ENCODE measurements around the gene TULP1. TPM values are rescaled to one million over a fixed set of nuclear protein-coding genes. Genes with fewer than 3 reads are reported as not detected.

TULP1 gene
- total RNA-seq, 4 donors from 2014 or later: not detected

GRCh38 chr6:35475573-35475972 lies 37.1 kb downstream of the TULP1 start:
- H3K4me3 ChIP-seq (replicated peaks in 1 of 3): no peak overlapping the region
- TF ChIP-seq CTCF (IDR thresholded peaks at IDR 0.05): no peak
- intact Hi-C loops (cut with DNase I): no loop called here
- no peak for DNase-seq
- peaks cover 15% of the 10 kb centered on the region in 2 donors for H3K36me3 ChIP-seq
- H3K27ac ChIP-seq: no peak overlapping the region
- WGBS, 2 donors: 85 to 86% methylated on average over 2 to 4 of the region's 4 CpGs
- H3K27me3 ChIP-seq: no peaks in the 10 kb centered on the region
- peaks cover 0 to 6% of the 10 kb centered on the region in 2 donors for H3K4me1 ChIP-seq
- H3K9me3 ChIP-seq: no peaks in the 10 kb centered on the region

GRCh38 chr6:35474942-35475570 lies 37.6 kb downstream of the TULP1 start:
- no peak overlapping the region for H3K4me3 ChIP-seq (replicated peaks in 1 of 3)
- no peak overlapping the region for H3K27ac ChIP-seq
- TF ChIP-seq POLR2A (IDR thresholded peaks at IDR 0.05) (no peak), CTCF (IDR thresholded peaks at IDR 0.05) (no peak)
- 89 to 96% methylated on average over 20 of the region's 20 CpGs for WGBS, 2 donors
- peaks cover 16 to 20% of the 10 kb centered on the region in 2 donors for H3K36me3 ChIP-seq
- DNase-seq: no peak
- H3K9me3 ChIP-seq: no peaks in the 10 kb centered on the region
- no peaks in the 10 kb centered on the region for H3K27me3 ChIP-seq
- peaks cover 0 to 11% of the 10 kb centered on the region in 2 donors for H3K4me1 ChIP-seq
- intact Hi-C loops (cut with DNase I): no loop called here

- TF ChIP-seq CTCF (IDR thresholded peaks at IDR 0.05) (no peak), POLR2A (IDR thresholded peaks at IDR 0.05) (no peak)
- intact Hi-C loops (cut with DNase I): no loop called here
- no peak for DNase-seq
- Histone ChIP-seq H3K27ac (no peak overlapping the region), H3K36me3 (peaks cover 16 to 21% of the 10 kb centered on the region in 2 donors), H3K4me1 (peaks cover 5 to 18% of the 10 kb centered on the region in 2 donors), H3K27me3 (no peaks in the 10 kb centered on the region), H3K9me3 (no peaks in the 10 kb centered on the region), H3K4me3 (replicated peaks in 1 of 3) (no peak overlapping the region)
- WGBS, 2 donors: 90 to 93% methylated on average over 7 to 13 of the region's 14 CpGs
Observed at GRCh38 chr6:35474131-35474941, 38.4 kb downstream of the TULP1 start.

GRCh38 chr6:35473850-35474130 lies 38.9 kb downstream of the TULP1 start:
- H3K36me3 ChIP-seq: peaks cover 16 to 21% of the 10 kb centered on the region in 2 donors
- no peak for TF ChIP-seq POLR2A (IDR thresholded peaks at IDR 0.05)
- peaks cover 10 to 18% of the 10 kb centered on the region in 2 donors for H3K4me1 ChIP-seq
- H3K4me3 ChIP-seq (replicated peaks in 1 of 3): no peak overlapping the region
- H3K9me3 ChIP-seq: no peaks in the 10 kb centered on the region
- H3K27ac ChIP-seq: no peak overlapping the region
- DNase-seq: no peak
- no peaks in the 10 kb centered on the region for H3K27me3 ChIP-seq
- intact Hi-C loops (cut with DNase I): no loop called here

- H3K27me3 ChIP-seq: no peaks in the 10 kb centered on the region
- H3K4me1 ChIP-seq: peaks cover 10 to 18% of the 10 kb centered on the region in 2 donors
- H3K4me3 ChIP-seq (replicated peaks in 1 of 3): no peak overlapping the region
- peaks cover 16 to 18% of the 10 kb centered on the region in 2 donors for H3K36me3 ChIP-seq
- H3K9me3 ChIP-seq: no peaks in the 10 kb centered on the region
- H3K27ac ChIP-seq: no peak overlapping the region
- no peak for TF ChIP-seq CTCF (IDR thresholded peaks at IDR 0.05)
- TF ChIP-seq POLR2A (IDR thresholded peaks at IDR 0.05): no peak
- 86 to 92% methylated on average over 9 of the region's 9 CpGs for WGBS, 2 donors
- no peak for DNase-seq
- intact Hi-C loops (cut with DNase I): no loop called here
Observed at GRCh38 chr6:35473075-35473849, 39.4 kb downstream of the TULP1 start.
